Mucosa of stomach (tissue), 1 donor: ENCODE measurements around the gene GNAI2.

ENCODE experiments used
- H3K27me3 ChIP-seq: one replicate; pipeline ENCODE4 v1.7.0; 2013; ENCODE audit warnings: mild to moderate bottlenecking, low read length; ENCODE audit not compliant: control insufficient read depth, insufficient read depth
- H3K36me3 ChIP-seq: one replicate; pipeline ENCODE4 v1.7.0; 2013; ENCODE audit warnings: low read length; ENCODE audit not compliant: control insufficient read depth, insufficient read depth
- H3K4me1 ChIP-seq: one replicate; pipeline ENCODE4 v1.7.0; 2013; ENCODE audit warnings: mild to moderate bottlenecking, low read length; ENCODE audit not compliant: control insufficient read depth, insufficient read depth
- H3K4me3 ChIP-seq: one replicate; pipeline ENCODE4 v1.7.0; 2013; ENCODE audit warnings: low read length
- H3K9ac ChIP-seq: one replicate; pipeline ENCODE4 v1.7.0; 2013; ENCODE audit warnings: mild to moderate bottlenecking, low read length, moderate library complexity
- H3K9me3 ChIP-seq: one replicate; pipeline ENCODE4 v1.7.0; 2013; ENCODE audit warnings: mild to moderate bottlenecking, low read length, moderate library complexity; ENCODE audit not compliant: control insufficient read depth
- donor health status: Pancreatic carcinoma.

GNAI2 gene

GRCh38 chr3:50195501-50196252 is 40.3 kb upstream of the GNAI2 start:
- no peaks in the 10 kb centered on the region for H3K9me3 ChIP-seq

GRCh38 chr3:50196253-50196801 is 39.7 kb upstream of the GNAI2 start:
- Histone ChIP-seq H3K4me3 (no peak overlapping the region), H3K4me1 (peaks cover 9% of the 10 kb centered on the region), H3K27me3 (peaks cover 39% of the 10 kb centered on the region), H3K9me3 (no peaks in the 10 kb centered on the region), H3K9ac (no peak overlapping the region), H3K36me3 (no peaks in the 10 kb centered on the region)

More at GRCh38 chr3:50195501-50196252, 40.3 kb upstream of the GNAI2 start:
- Histone ChIP-seq H3K4me3 (no peak overlapping the region), H3K36me3 (no peaks in the 10 kb centered on the region), H3K4me1 (peaks cover 9% of the 10 kb centered on the region), H3K27me3 (peaks cover 36% of the 10 kb centered on the region), H3K9ac (no peak overlapping the region)

- no peak overlapping the region for H3K4me3 ChIP-seq
- no peaks in the 10 kb centered on the region for H3K36me3 ChIP-seq
- H3K9ac ChIP-seq, result no peak overlapping the region
- peaks cover 10% of the 10 kb centered on the region for H3K4me1 ChIP-seq
- no peaks in the 10 kb centered on the region for H3K9me3 ChIP-seq
- peaks cover 55% of the 10 kb centered on the region for H3K27me3 ChIP-seq
Measured at GRCh38 chr3:50201573-50202315, 34.3 kb upstream of the GNAI2 start.

- Histone ChIP-seq H3K9me3 (no peaks in the 10 kb centered on the region), H3K4me3 (no peak overlapping the region), H3K36me3 (no peaks in the 10 kb centered on the region), H3K4me1 (peaks cover 10% of the 10 kb centered on the region), H3K27me3 (peaks cover 56% of the 10 kb centered on the region), H3K9ac (no peak overlapping the region)
Measured at GRCh38 chr3:50202353-50203112, 33.5 kb upstream of the GNAI2 start.

GRCh38 chr3:50203113-50203808 is 32.7 kb upstream of the GNAI2 start:
- Histone ChIP-seq H3K36me3 (no peaks in the 10 kb centered on the region), H3K27me3 (peaks cover 56% of the 10 kb centered on the region), H3K9ac (no peak overlapping the region), H3K9me3 (no peaks in the 10 kb centered on the region), H3K4me3 (no peak overlapping the region), H3K4me1 (peaks cover 10% of the 10 kb centered on the region)

- Histone ChIP-seq H3K9ac (no peak overlapping the region), H3K9me3 (no peaks in the 10 kb centered on the region), H3K4me3 (no peak overlapping the region), H3K36me3 (no peaks in the 10 kb centered on the region), H3K27me3 (peaks cover 56% of the 10 kb centered on the region), H3K4me1 (peaks cover 10% of the 10 kb centered on the region)
Measured at GRCh38 chr3:50203809-50204803, 31.9 kb upstream of the GNAI2 start.

- H3K27me3 ChIP-seq, result peaks cover 53% of the 10 kb centered on the region
- no peaks in the 10 kb centered on the region for H3K9me3 ChIP-seq
- peaks cover 12% of the 10 kb centered on the region for H3K4me1 ChIP-seq
- H3K4me3 ChIP-seq, result no peak within 1 kb of the TSS
- H3K9ac ChIP-seq, result no peak within 1 kb of the TSS
- no peaks in the 10 kb centered on the region for H3K36me3 ChIP-seq
Measured at GRCh38 chr3:50204804-50205412, 31.1 kb upstream of the GNAI2 start, which contains the start of gene SLC38A3. SLC38A3 (plus strand) TSS chr3:50205271; CDS start chr3:50214200, 8,929 bp downstream.

GRCh38 chr3:50205413-50206276 is 30.4 kb upstream of the GNAI2 start:
- Histone ChIP-seq H3K4me3 (no peak overlapping the region), H3K9me3 (no peaks in the 10 kb centered on the region), H3K4me1 (peaks cover 19% of the 10 kb centered on the region), H3K9ac (no peak overlapping the region), H3K36me3 (no peaks in the 10 kb centered on the region), H3K27me3 (peaks cover 58% of the 10 kb centered on the region)

- H3K9ac ChIP-seq, result no peak overlapping the region
- H3K27me3 ChIP-seq, result peaks cover 46% of the 10 kb centered on the region
- no peak overlapping the region for H3K4me3 ChIP-seq
- H3K36me3 ChIP-seq, result no peaks in the 10 kb centered on the region
- H3K4me1 ChIP-seq, result peaks cover 26% of the 10 kb centered on the region
- H3K9me3 ChIP-seq, result no peaks in the 10 kb centered on the region
Measured at GRCh38 chr3:50207359-50208042, 28.5 kb upstream of the GNAI2 start.
